ENCODE measurements around the gene THEM4.
A peak's percentile ranks its signal among the peaks of the same experiment; 100 is the strongest.

The THEM4 gene

GRCh38 chr1:151897991-151898431 lies 11.3 kb downstream of the THEM4 start:
- Histone ChIP-seq H3K79me1 (ENCODE audit: low read length) (no peaks in the 10 kb centered on the region), H3K36me3 (ENCODE audit: control insufficient read depth, insufficient read depth, low read length) (no peaks in the 10 kb centered on the region), H3K9ac (ENCODE audit: low read length) (no peak overlapping the region), H3K4me2 (ENCODE audit: low read length) (no peak overlapping the region), H3K18ac (ENCODE audit: low read length) (no peak overlapping the region), H3K79me2 (ENCODE audit: control insufficient read depth, insufficient read depth, low read length) (no peaks in the 10 kb centered on the region), H2BK15ac (replicated peaks; ENCODE audit: low read depth) (no peak overlapping the region), H2BK120ac (ENCODE audit: low read depth, low read length) (no peak overlapping the region), H4K8ac (ENCODE audit: low read depth, low read length) (no peak overlapping the region), H3K4me3 (ENCODE audit: low read length) (no peak overlapping the region), H3K23ac (ENCODE audit: low read length) (no peak overlapping the region), H3K27me3 (ENCODE audit: insufficient read depth, low read length, poor library complexity) (no peaks in the 10 kb centered on the region), H3K4ac (ENCODE audit: low read depth, low read length) (no peak overlapping the region), H2AK5ac (ENCODE audit: low read length) (no peak overlapping the region), H4K5ac (ENCODE audit: low read length) (no peak overlapping the region), H3K56ac (ENCODE audit: low read length) (no peak overlapping the region), H3K27ac (ENCODE audit: low read depth, low read length) (no peak overlapping the region), H3K4me1 (ENCODE audit: control insufficient read depth, low read depth, low read length) (no peaks in the 10 kb centered on the region), H2BK5ac (ENCODE audit: low read length) (no peak overlapping the region)
- DNase-seq: no peak
- no CpG with 5 or more reads among the region's 10 CpGs for WGBS (ENCODE audit: extremely low coverage, insufficient coverage, low lambda C conversion rate)

- no peak for DNase-seq
- Histone ChIP-seq H4K8ac (ENCODE audit: low read depth, low read length) (no peak overlapping the region), H3K79me2 (ENCODE audit: control insufficient read depth, insufficient read depth, low read length) (no peaks in the 10 kb centered on the region), H2BK5ac (ENCODE audit: low read length) (no peak overlapping the region), H3K4me2 (ENCODE audit: low read length) (no peak overlapping the region), H3K36me3 (ENCODE audit: control insufficient read depth, insufficient read depth, low read length) (no peaks in the 10 kb centered on the region), H3K18ac (ENCODE audit: low read length) (no peak overlapping the region), H3K27ac (ENCODE audit: low read depth, low read length) (no peak overlapping the region), H4K5ac (ENCODE audit: low read length) (no peak overlapping the region), H2AK5ac (ENCODE audit: low read length) (no peak overlapping the region), H3K4me3 (ENCODE audit: low read length) (no peak overlapping the region), H3K56ac (ENCODE audit: low read length) (no peak overlapping the region), H2BK120ac (ENCODE audit: low read depth, low read length) (no peak overlapping the region), H3K27me3 (ENCODE audit: insufficient read depth, low read length, poor library complexity) (no peaks in the 10 kb centered on the region), H3K4me1 (ENCODE audit: control insufficient read depth, low read depth, low read length) (no peaks in the 10 kb centered on the region), H3K9ac (ENCODE audit: low read length) (no peak overlapping the region), H3K4ac (ENCODE audit: low read depth, low read length) (no peak overlapping the region), H2BK15ac (replicated peaks; ENCODE audit: low read depth) (no peak overlapping the region), H3K79me1 (ENCODE audit: low read length) (no peaks in the 10 kb centered on the region), H3K23ac (ENCODE audit: low read length) (no peak overlapping the region)
- no CpG with 5 or more reads among the region's 9 CpGs for WGBS (ENCODE audit: extremely low coverage, insufficient coverage, low lambda C conversion rate)
These were observed 16.0 kb downstream of the THEM4 start for GRCh38 chr1:151893176-151893924.

- no peaks in the 10 kb centered on the region for H3K4me1 ChIP-seq (ENCODE audit: control insufficient read depth, low read depth, low read length)
- no peaks in the 10 kb centered on the region for H3K79me1 ChIP-seq (ENCODE audit: low read length)
- H3K56ac ChIP-seq (ENCODE audit: low read length): no peak overlapping the region
- H3K36me3 ChIP-seq (ENCODE audit: control insufficient read depth, insufficient read depth, low read length): no peaks in the 10 kb centered on the region
- DNase-seq: no peak
- no peak overlapping the region for H3K18ac ChIP-seq (ENCODE audit: low read length)
- H3K9ac ChIP-seq (ENCODE audit: low read length): no peak overlapping the region
- H4K5ac ChIP-seq (ENCODE audit: low read length): no peak overlapping the region
- H4K8ac ChIP-seq (ENCODE audit: low read depth, low read length): no peak overlapping the region
- H3K4ac ChIP-seq (ENCODE audit: low read depth, low read length): no peak overlapping the region
- H3K79me2 ChIP-seq (ENCODE audit: control insufficient read depth, insufficient read depth, low read length): no peaks in the 10 kb centered on the region
- H2AK5ac ChIP-seq (ENCODE audit: low read length): no peak overlapping the region
- H2BK120ac ChIP-seq (ENCODE audit: low read depth, low read length): no peak overlapping the region
- WGBS (ENCODE audit: extremely low coverage, insufficient coverage, low lambda C conversion rate): no CpG with 5 or more reads among the region's 2 CpGs
- no peak overlapping the region for H3K4me2 ChIP-seq (ENCODE audit: low read length)
- H3K23ac ChIP-seq (ENCODE audit: low read length): no peak overlapping the region
- H3K27ac ChIP-seq (ENCODE audit: low read depth, low read length): no peak overlapping the region
- no peaks in the 10 kb centered on the region for H3K27me3 ChIP-seq (ENCODE audit: insufficient read depth, low read length, poor library complexity)
- no peak overlapping the region for H2BK15ac ChIP-seq (replicated peaks; ENCODE audit: low read depth)
- no peak overlapping the region for H2BK5ac ChIP-seq (ENCODE audit: low read length)
- no peak overlapping the region for H3K4me3 ChIP-seq (ENCODE audit: low read length)
These were observed 17.1 kb downstream of the THEM4 start for GRCh38 chr1:151892190-151892589.

GRCh38 chr1:151891512-151891911 lies 17.8 kb downstream of the THEM4 start:
- no peak overlapping the region for H2AK5ac ChIP-seq (ENCODE audit: low read length)
- H3K4ac ChIP-seq (ENCODE audit: low read depth, low read length): no peak overlapping the region
- no peak overlapping the region for H4K8ac ChIP-seq (ENCODE audit: low read depth, low read length)
- H3K27ac ChIP-seq (ENCODE audit: low read depth, low read length): no peak overlapping the region
- H3K27me3 ChIP-seq (ENCODE audit: insufficient read depth, low read length, poor library complexity): no peaks in the 10 kb centered on the region
- no peaks in the 10 kb centered on the region for H3K4me1 ChIP-seq (ENCODE audit: control insufficient read depth, low read depth, low read length)
- H4K5ac ChIP-seq (ENCODE audit: low read length): no peak overlapping the region
- no peaks in the 10 kb centered on the region for H3K36me3 ChIP-seq (ENCODE audit: control insufficient read depth, insufficient read depth, low read length)
- H3K79me1 ChIP-seq (ENCODE audit: low read length): no peaks in the 10 kb centered on the region
- H3K4me3 ChIP-seq (ENCODE audit: low read length): no peak overlapping the region
- WGBS (ENCODE audit: extremely low coverage, insufficient coverage, low lambda C conversion rate): no CpG with 5 or more reads among the region's 3 CpGs
- no peak for DNase-seq
- H3K23ac ChIP-seq (ENCODE audit: low read length): no peak overlapping the region
- no peak overlapping the region for H2BK120ac ChIP-seq (ENCODE audit: low read depth, low read length)
- no peak overlapping the region for H3K9ac ChIP-seq (ENCODE audit: low read length)
- H3K18ac ChIP-seq (ENCODE audit: low read length): peak overlapping the region; percentile 39
- H2BK5ac ChIP-seq (ENCODE audit: low read length): no peak overlapping the region
- H3K56ac ChIP-seq (ENCODE audit: low read length): no peak overlapping the region
- H3K4me2 ChIP-seq (ENCODE audit: low read length): no peak overlapping the region
- H2BK15ac ChIP-seq (replicated peaks; ENCODE audit: low read depth): no peak overlapping the region
- no peaks in the 10 kb centered on the region for H3K79me2 ChIP-seq (ENCODE audit: control insufficient read depth, insufficient read depth, low read length)

- H3K18ac ChIP-seq (ENCODE audit: low read length): no peak overlapping the region
- H3K79me2 ChIP-seq (ENCODE audit: control insufficient read depth, insufficient read depth, low read length): no peaks in the 10 kb centered on the region
- H3K4ac ChIP-seq (ENCODE audit: low read depth, low read length): no peak overlapping the region
- H3K23ac ChIP-seq (ENCODE audit: low read length): no peak overlapping the region
- H3K27me3 ChIP-seq (ENCODE audit: insufficient read depth, low read length, poor library complexity): no peaks in the 10 kb centered on the region
- no peaks in the 10 kb centered on the region for H3K79me1 ChIP-seq (ENCODE audit: low read length)
- no peak overlapping the region for H3K27ac ChIP-seq (ENCODE audit: low read depth, low read length)
- H3K9ac ChIP-seq (ENCODE audit: low read length): no peak overlapping the region
- H4K5ac ChIP-seq (ENCODE audit: low read length): no peak overlapping the region
- H2BK15ac ChIP-seq (replicated peaks; ENCODE audit: low read depth): no peak overlapping the region
- no peak overlapping the region for H4K8ac ChIP-seq (ENCODE audit: low read depth, low read length)
- H3K4me2 ChIP-seq (ENCODE audit: low read length): no peak overlapping the region
- no peak overlapping the region for H2BK5ac ChIP-seq (ENCODE audit: low read length)
- WGBS (ENCODE audit: extremely low coverage, insufficient coverage, low lambda C conversion rate): no CpG with 5 or more reads among the region's 2 CpGs
- no peak overlapping the region for H3K4me3 ChIP-seq (ENCODE audit: low read length)
- no peaks in the 10 kb centered on the region for H3K4me1 ChIP-seq (ENCODE audit: control insufficient read depth, low read depth, low read length)
- no peak overlapping the region for H2BK120ac ChIP-seq (ENCODE audit: low read depth, low read length)
- H2AK5ac ChIP-seq (ENCODE audit: low read length): no peak overlapping the region
- no peak for DNase-seq
- H3K36me3 ChIP-seq (ENCODE audit: control insufficient read depth, insufficient read depth, low read length): no peaks in the 10 kb centered on the region
- no peak overlapping the region for H3K56ac ChIP-seq (ENCODE audit: low read length)
These were observed 20.2 kb downstream of the THEM4 start for GRCh38 chr1:151888972-151889570.
